Brain pericyte (primary cell): ENCODE results near the gene MLLT10.
"Not testable (repeated sequence)": the region's sequence is repeated elsewhere in the genome, so short reads cannot be mapped to it uniquely, and the experiment has no call there.

Experiments used
- DNase-seq: peaks from one replicate; pipeline ENCODE4 v3.0.0-alpha.2; 2012; ENCODE audit warnings: low read depth, low spot score

MLLT10 gene

DNA sequence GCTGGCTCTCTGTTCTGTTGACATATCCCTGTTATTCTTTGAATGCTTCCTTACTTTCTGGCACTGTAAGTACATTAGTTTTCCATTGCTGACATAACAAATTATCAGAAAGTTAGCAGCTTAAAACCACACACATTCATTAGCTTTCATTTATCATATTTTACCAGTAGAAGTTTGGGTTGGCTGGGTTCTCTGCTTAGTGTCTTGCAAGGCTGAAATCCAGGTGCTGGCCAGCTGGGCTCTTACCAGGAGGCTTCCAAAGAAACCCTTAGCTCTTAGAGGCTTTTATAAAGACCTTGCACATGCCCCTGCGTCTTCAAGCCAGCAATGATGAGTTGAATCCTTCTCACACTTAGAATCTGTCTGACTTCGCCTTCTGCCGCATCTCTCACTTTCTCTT, 160.6 kb downstream of the MLLT10 start:
- DNase-seq: no peak

DNA sequence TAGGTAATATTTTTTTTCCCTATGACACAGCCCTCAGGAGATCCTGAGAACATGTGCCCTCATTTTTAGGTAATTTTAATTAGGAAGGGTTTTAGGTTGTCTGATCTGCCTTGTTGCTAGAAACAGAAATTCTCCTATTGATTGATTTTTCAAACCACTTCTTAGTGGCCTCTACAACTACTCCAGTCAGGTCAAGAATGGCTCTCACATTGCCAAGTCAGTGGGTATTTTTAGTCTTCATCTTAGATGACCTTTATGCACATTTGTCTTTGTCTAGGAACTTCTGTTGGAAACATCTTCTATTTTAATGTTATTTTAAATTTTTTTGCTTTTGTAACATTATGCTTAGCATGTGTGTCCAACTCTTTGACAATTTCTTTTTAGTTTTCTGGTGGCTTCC, 162.3 kb downstream of the MLLT10 start:
- no peak for DNase-seq

- no peak for DNase-seq
Observed at GRCh38 chr10:21699575-21699974, 165.5 kb downstream of the MLLT10 start.

- no peak for DNase-seq
Observed at GRCh38 chr10:21700474-21700873, 166.4 kb downstream of the MLLT10 start.

DNA sequence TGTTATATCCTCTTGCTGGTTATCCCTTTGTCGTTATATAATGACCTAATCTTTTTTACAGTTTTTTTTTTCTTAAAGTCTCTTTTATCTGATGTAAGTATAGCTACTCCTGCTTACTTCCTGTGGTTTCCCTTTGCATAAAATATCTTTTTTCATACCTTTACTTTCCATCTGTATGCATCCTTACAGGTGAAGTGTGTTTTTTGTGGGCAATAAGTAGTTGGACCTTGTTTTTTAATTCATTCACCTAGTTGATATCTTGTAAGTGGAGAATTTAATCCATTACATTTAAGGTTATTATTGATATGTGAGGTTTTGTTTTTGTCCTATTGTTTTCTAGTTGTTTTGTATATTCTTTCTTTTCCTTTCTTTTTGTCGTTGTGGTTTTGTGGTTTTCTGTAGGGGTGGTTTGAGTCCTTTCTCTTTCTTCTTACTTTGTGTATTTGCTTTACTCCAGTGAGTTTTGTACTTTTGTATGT, 168.6 kb downstream of the MLLT10 start:
- DNase-seq: no peak

DNA sequence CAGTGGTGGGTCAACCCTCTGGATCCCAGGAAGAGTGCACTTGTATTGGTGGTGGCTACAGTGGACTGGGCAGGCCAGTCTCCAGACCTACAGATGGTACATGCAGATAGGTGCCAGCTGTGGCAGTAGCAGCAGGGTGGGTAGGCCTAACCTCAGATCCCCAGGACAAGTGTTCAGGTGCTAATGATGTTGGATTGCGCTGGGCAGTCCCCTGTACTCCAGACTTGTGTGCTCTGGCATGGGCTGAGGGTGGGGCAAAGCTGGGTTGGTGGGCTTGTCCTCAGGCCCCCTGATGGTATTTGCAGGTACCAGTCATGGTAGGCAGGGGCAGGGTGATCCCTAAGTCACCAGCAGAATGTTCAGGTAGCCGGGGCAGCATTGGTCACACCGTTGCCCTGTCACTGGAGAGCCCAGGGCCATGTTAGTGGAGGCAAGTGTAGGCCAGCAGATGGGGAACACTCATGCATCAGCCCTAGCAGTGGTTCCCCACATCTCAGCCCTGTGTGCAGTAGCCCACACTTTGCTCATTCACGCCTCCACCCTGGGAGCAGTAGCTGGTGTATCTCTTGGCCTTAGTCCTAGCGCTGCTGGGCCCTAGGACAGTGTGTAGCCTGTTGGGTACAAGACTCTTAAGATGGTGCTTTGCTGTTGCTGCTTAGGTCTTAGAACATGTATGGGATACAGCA, 171.3 kb downstream of the MLLT10 start:
- no peak for DNase-seq

- DNase-seq: no peak
Observed at GRCh38 chr10:21705828-21706176, 171.8 kb downstream of the MLLT10 start.

GRCh38 chr10:21707498-21707897, 173.5 kb downstream of the MLLT10 start:
- DNase-seq: no peak

DNA sequence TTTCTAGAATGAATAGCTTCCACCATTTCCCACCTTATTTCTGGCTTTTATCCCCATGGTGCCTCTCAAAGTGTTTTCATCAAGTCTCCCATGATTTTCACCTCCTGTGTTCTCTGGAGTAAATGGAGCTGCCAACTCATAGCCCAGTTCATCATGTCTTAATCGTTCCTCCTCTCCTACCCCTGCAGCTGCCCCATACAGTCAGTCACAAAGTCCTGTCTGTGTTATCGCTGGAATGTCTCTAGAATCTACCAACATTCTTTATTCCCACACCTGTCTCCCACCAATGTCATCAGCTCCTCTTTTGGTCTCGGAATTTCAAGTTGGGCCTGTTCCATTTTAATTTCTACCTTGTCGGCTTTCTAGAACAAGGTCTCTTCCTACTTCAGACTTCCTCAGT, 178.9 kb downstream of the MLLT10 start:
- DNase-seq: no peak

DNA sequence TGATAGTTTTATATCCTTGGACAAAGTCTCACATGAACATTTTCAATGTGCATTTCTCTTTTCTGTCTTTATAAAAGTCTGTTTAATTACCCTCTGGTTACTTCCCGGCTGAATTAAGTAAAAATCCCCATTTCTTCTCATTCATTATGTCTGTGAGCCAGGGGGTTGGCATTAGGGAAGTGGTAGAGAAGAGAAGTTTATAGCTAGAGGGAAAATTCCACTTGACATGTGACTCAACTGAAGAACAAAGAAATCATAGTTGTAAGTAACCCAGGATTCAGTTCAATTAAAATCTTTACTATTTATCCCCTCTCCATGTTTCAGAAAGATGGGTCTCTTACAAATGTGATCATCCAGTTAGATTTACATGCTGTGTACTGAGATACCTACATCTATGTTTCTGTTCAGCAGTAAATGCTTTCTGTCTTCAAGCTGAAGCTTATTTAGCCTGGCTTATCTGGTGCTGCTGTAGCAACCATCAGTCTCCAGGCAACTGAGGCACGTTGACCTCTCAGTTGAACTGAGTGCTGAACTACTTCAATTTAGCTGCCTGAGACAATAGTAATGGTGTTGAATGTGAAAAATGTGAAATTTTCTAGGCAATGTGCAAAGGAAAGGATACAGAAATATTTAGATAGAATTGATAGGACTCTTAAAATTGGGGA, 181.6 kb downstream of the MLLT10 start:
- no peak for DNase-seq

GRCh38 chr10:21717437-21718054, 183.5 kb downstream of the MLLT10 start:
- DNase-seq: not testable (repeated sequence)

DNA sequence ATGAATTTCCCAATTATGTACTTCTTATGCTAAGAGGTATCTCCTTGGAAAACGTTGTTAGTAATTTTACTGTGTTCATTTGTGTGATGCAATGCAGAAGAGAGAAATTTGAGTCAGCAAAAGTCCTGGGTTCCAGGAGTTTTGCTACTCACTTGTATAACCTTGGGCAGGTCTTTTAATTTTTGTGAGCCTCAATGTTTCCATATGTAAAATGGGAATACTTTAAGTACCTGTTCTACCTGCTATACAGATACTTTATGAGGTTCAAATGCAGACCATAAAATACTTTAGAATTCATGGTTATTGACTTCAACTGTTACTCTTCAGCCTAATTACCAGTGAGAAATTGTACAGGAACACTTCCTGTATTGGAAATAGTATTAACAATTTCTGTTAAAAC, 185.5 kb downstream of the MLLT10 start:
- no peak for DNase-seq

DNA sequence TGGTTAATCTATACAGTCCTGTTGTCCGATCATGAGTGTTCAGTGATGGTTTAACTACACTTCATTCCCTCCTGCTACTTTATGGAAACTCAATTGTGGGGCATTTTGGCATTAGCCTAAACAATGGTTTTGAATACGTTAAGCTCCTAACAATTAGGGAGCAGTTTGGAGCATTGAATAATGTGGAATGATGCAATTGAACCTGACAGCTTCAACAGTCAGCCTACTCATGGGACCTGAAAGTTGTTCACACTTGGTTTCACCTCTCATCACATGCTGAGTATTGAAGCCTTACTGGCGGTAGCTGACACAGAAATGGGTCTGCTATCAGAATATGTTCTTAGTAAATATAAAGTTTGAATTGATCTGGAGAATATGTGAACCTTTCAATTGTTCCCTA, 186.1 kb downstream of the MLLT10 start:
- no peak for DNase-seq

DNA sequence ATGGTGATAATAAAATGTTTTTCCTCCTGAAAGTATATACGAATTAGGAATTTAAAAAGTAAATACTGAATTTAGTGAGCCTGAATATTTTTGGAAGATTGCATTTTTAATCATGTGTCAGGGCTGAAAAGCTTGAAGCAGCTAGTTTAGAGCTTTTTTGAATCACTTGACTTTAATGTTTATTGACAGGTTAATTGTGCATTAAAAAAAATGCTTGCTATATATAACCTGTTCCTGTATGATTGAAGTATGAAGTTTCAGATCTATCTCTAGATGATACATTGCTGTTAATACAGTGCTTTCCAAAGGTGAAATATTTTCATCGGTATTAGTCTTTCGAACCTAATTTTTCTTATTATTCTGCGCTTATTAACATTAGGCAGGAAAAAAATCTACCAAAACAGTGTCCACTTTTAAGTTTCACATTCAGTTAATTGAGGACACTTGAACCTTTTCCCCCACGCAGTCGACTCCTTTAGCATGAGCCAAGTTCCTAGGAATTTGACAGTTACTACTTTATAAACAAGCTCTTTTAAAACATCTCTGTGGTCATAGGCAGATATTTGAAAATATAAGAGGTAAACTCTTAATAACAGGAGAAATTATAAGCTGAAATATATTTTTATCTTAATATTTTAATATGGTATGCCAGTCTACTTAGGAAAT, 187.1 kb downstream of the MLLT10 start:
- no peak for DNase-seq

DNA sequence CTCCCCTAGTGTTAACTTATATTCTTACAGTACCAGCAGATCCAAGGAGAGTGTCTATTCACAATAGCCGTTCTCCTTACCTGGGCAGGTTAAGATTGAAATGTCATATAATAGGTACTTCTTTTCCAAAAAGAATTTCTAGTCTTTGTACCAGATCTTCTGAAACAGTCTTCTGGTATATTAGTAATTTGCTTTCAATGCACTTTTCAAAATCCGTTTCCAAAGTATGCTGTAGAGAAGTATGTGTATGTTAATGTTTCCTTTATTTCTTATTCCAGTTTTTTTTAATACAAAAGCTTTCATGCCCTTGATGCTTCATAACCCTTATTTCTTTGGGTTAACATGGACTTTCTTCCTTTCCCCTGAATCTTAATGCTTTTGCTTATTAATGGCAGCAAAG, 188.2 kb downstream of the MLLT10 start:
- DNase-seq: no peak

- DNase-seq: no peak
Observed at GRCh38 chr10:21724020-21724589, 190.1 kb downstream of the MLLT10 start.

- peak; percentile 97 for DNase-seq
Observed at GRCh38 chr10:21724687-21725367, 190.8 kb downstream of the MLLT10 start.

DNA sequence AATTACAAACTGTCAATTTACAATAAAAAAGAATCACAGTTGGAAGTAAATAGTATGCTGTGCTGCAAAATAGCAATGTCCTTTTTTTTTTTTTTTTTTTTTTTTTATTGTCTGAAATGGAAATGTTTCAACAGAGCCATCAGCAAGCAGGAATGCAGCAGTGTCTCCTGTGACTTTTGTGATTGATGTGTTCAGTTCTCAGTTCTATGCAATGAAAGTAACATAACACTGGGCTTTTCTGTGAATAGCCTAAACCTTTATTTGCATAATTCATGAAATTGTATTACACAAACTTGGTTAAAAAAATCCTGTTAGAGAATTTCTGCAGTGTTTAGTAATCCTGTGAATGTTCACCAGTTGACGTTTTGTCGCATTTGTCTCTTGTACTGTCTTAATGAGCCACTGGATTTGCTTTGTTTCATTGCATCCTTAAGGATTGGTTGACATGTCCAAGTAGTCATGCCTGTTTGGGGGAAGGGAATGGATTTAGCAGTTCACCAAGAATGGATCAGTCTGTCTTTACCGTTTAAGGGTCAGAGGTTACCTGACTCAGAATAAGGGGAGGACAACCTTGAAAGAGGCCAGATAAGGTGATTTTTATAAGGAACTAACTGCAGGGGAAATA, 192.7 kb downstream of the MLLT10 start:
- no peak for DNase-seq

GRCh38 chr10:21727452-21728168, 193.6 kb downstream of the MLLT10 start:
- no peak for DNase-seq

DNA sequence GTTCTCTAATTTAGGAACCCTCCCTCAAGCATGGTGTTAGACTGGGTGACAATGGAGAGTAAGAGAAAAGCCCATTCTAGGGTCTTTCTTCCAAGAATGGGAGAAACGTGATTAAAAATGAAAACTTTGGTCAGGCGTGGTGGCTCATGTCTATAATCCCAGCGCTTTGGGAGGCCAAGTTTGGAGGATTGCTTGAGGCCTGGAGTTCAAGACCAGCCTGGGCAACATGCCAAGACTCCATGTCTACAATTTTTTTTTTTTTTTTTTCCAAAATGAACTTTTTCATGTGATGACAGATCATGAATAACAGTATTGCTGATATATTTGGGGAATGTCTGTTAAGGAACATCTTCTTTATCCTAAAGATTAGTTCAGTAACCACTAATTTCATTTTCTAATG, 194.6 kb downstream of the MLLT10 start:
- DNase-seq: no peak
